Hepatocyte (in vitro differentiated cells): ENCODE results near the gene FOXB2.

Source experiments
- CTCF ChIP-seq: fragments of 200-600 bp; sonication (generic); IDR thresholded peaks from 2 replicates; pipeline ENCODE4 v1.5.1; 2016; ENCODE audit warnings: antibody characterized with exemption, mild to moderate bottlenecking; ENCODE audit not compliant: poor library complexity
- EZH2 ChIP-seq: fragments of 200-600 bp; sonication (generic); IDR thresholded peaks from 2 replicates; pipeline ENCODE4 v1.6.1; 2016; ENCODE audit warnings: antibody characterized with exemption, mild to moderate bottlenecking, borderline replicate concordance
- EZH2phosphoT487 ChIP-seq: fragments of 200-600 bp; sonication (generic); IDR thresholded peaks from one replicate; pipeline ENCODE4 v1.6.1; 2018; ENCODE audit warnings: antibody characterized with exemption, mild to moderate bottlenecking, low read depth, moderate library complexity; ENCODE audit not compliant: unreplicated experiment, severe bottlenecking

GRCh38 chr9:76989501-76989900 lies 30.0 kb upstream of the FOXB2 start:
- no peak for TF ChIP-seq CTCF
- no peak for TF ChIP-seq EZH2
- no peak for TF ChIP-seq EZH2phosphoT487
